ENCODE measurements around the gene CLDN14. TPM values are rescaled to one million over a fixed set of nuclear protein-coding genes. Genes with fewer than 3 reads are reported as not detected.

CLDN14 gene
- total RNA-seq (2014; rRNA removed; shearing (Covaris generic)) = not detected in 2 replicates

GRCh38 chr21:36479415-36480402, at the start of gene CLDN14:
TSS of gene CLDN14 (minus strand) at chr21:36480122. CDS start at chr21:36461695, 18,427 bp downstream.
- no peak for DNase-seq (ENCODE audit: low spot score)

- no peak for DNase-seq (ENCODE audit: low spot score)
Observed at GRCh38 chr21:36528716-36529115, 48.8 kb upstream of the CLDN14 start.

- no peak for DNase-seq (ENCODE audit: low spot score)
Observed at GRCh38 chr21:36527317-36527716, 47.4 kb upstream of the CLDN14 start.

GRCh38 chr21:36526104-36526503, 46.2 kb upstream of the CLDN14 start:
- no peak for DNase-seq (ENCODE audit: low spot score)

- no peak for DNase-seq (ENCODE audit: low spot score)
Observed at GRCh38 chr21:36524477-36524876, 44.6 kb upstream of the CLDN14 start.

- no peak for DNase-seq (ENCODE audit: low spot score)
Observed at GRCh38 chr21:36522219-36522808, 42.4 kb upstream of the CLDN14 start.

GRCh38 chr21:36518883-36519492, 39.1 kb upstream of the CLDN14 start:
- DNase-seq (ENCODE audit: low spot score) = no peak

- DNase-seq (ENCODE audit: low spot score) = no peak
Observed at GRCh38 chr21:36517366-36518075, 37.6 kb upstream of the CLDN14 start.

- no peak for DNase-seq (ENCODE audit: low spot score)
Observed at GRCh38 chr21:36516281-36516680, 36.4 kb upstream of the CLDN14 start.

- DNase-seq (ENCODE audit: low spot score) = no peak
Observed at GRCh38 chr21:36513430-36513829, 33.5 kb upstream of the CLDN14 start.

GRCh38 chr21:36512971-36513370, 33.0 kb upstream of the CLDN14 start:
- DNase-seq (ENCODE audit: low spot score) = no peak

- no peak for DNase-seq (ENCODE audit: low spot score)
Observed at GRCh38 chr21:36511484-36512220, 31.7 kb upstream of the CLDN14 start.

GRCh38 chr21:36510911-36511310, 31.0 kb upstream of the CLDN14 start:
- no peak for DNase-seq (ENCODE audit: low spot score)

GRCh38 chr21:36509973-36510664, 30.2 kb upstream of the CLDN14 start:
- peak; percentile 85 for DNase-seq (ENCODE audit: low spot score)

- DNase-seq (ENCODE audit: low spot score) = no peak
Observed at GRCh38 chr21:36508948-36509347, 29.0 kb upstream of the CLDN14 start.

- no peak for DNase-seq (ENCODE audit: low spot score)
Observed at GRCh38 chr21:36507397-36508018, 27.6 kb upstream of the CLDN14 start.

GRCh38 chr21:36506482-36506881, 26.6 kb upstream of the CLDN14 start:
- no peak for DNase-seq (ENCODE audit: low spot score)

GRCh38 chr21:36504067-36505058, 24.4 kb upstream of the CLDN14 start:
- DNase-seq (ENCODE audit: low spot score) = peak; percentile 40

- no peak for DNase-seq (ENCODE audit: low spot score)
Observed at GRCh38 chr21:36502365-36502764, 22.4 kb upstream of the CLDN14 start.
